ENCODE data around the gene TMEM187.

The TMEM187 gene

DNA sequence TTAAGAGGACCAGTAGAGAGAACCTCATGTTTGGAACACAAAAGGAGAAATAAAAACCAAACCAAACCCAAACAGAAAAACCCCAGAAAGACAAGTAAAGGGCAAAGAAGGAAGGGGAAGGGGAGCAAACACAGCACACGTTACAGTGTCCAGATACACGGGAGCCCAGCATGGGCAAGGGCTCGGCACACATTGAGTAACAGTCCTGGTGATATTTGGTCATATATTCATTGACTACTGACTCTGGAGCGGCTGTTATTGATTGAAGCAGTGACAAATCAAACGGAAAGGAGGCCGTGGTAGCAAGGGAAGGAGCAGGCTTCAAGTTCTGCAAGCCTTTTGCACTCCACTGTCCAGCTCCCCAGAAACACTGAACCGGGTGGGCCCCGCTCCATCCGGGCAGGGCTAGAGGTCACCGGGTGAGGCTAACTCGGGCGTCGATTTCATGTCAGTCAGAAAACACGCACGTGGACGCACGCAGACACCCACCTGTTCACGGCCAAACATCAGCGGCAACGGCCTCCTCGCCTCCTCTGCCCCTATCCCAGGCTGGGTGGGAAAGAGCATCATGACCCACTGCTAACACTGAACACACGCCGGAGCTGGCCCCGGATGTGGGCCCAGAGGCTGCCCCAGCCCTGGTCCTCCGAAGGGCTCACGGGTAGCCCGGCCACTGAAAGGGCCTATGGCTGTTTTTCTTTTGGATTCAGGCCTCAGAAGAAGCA is 50.9 kb downstream of the TMEM187 start:
- DNase-seq, result no peak

DNA sequence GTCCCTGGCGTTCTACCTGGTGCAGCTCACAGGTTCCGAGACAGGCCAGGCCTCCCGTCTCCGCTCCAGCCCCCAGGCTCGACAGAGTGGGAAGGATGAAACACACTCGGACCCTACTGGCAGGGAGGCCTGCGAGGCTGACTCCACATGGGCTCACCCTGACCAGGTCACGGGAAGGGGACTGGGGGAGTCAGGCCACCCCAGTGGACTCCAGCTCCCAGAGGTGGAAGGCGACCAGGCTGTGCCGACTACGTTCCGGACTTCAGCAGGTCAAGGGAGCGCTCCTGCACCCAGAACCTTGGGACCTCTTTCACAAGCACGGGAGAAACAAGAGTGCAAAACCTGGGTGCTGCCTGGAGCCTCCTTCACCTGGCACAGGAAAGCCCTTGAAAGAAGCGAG is 51.7 kb downstream of the TMEM187 start:
- no peak for DNase-seq

- DNase-seq, result no peak
These were observed 52.7 kb downstream of the TMEM187 start for GRCh38 chrX:154025230-154025629.

DNA sequence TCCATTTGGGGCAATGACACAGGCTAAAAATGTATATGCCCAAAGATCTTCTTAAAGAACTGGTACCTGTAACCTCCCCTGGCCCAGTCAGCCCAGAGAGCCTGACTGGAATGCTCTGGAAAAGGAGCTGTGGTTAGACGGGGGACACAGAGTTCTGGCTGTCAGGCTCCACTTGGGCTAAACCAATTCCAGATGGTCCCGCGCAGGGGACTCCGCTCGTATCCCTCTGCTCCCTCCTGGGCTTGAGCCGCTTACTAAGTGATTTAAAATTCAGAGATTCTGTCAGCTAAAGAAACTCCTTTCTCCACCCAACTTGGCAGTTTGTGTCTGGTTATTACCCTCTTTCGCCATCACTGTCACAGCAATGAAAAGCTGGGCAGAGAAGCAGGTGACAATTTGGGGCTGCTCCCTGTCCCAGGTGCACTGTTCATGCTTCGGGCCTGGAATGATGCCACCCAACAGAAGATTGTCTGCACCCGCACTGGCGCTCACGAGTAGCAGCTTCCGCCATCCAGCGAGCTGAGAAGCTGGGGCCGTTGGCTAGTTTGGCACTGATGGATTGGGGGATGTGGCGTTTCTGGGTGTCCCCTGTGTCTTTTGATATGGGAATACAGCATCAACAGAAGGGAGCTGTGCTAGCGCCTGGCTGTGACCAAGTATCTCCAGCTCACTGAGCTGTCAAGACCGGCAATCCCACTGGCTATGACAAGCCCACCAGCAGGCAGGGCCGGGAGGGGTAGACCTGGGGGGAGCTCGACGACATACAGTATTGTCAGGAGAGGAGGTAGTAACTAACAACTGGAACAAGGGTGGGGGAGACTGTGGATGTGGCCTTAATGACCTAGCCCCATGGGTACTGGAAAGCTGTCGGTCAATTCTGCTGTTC is 53.8 kb downstream of the TMEM187 start:
- DNase-seq, result peak; percentile 63

DNA sequence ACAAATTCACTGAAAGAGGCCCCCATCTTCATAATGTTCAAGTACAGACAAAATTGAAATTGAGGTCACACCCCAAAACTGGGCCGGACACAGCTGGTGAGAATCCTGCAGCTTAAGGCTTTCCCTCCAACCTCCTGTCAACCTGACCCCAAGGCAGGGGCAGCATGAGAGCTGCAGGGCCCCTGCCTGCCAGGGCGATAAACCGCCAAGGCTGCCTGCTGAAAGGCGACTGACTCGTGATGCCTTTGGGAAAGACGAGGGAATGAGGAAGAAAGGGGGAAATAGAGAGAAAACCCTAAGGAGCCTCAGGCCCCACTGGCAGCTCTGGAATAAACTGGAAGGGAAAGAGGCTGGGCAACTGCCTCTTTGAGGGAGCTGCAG is 54.5 kb downstream of the TMEM187 start:
- DNase-seq, result no peak

DNA sequence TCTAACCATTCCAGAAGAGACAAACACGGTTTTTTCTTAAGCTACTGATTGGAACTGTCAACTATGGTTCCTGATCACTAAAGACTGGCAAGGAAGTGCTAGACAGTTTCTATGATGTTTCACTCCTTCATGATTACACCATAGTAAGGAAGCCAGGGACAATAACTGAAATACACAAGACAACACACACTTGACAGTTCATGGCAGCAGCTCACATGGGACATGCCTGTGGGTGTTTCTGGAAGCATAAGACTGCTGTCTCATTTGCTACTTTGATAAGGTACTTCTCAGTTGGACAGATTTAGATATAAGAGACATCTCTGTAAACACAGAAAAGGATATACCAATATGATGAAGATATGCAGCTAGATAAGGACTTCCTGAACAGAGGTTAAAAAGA is 55.4 kb downstream of the TMEM187 start:
- no peak for DNase-seq

DNA sequence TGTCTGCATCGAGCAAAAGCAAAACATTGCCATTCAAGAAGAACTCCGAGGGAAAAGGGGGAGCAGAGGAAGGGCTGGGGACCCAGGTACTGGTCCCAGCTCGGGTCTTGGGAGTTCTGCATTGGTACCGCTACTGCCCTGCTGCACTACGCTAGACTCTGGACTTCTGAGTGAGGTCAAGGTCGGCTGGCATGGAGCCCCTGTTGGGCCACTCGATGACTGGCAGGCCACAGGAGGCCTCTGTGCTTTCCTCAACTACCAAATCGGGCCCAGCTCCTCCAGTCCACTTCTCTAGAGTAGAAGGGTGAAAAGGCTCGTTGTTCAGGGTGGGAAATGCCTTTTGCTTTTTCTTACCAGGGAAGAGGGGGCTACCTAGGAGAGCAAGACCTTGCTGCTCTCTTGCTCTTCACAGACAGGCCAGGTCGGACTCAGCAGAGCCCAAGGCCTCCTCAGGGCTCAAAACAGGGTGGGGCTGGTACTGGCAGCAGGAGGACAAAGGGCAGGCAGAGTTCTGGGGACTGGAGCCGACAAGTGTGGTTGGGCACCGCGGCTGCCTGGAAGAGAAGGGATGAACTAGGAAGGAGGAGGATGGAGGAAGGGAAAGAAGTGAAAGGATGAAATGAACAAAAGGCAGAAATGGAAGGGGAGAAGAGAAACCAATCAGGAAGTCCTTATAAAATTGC is 56.1 kb downstream of the TMEM187 start:
- no peak for DNase-seq

GRCh38 chrX:154029439-154029838 is 56.9 kb downstream of the TMEM187 start:
- DNase-seq, result no peak

GRCh38 chrX:154030266-154030665 is 57.7 kb downstream of the TMEM187 start:
- DNase-seq, result no peak

- no peak for DNase-seq
These were observed 58.3 kb downstream of the TMEM187 start for GRCh38 chrX:154030715-154031305.

- no peak for DNase-seq
These were observed 59.6 kb downstream of the TMEM187 start for GRCh38 chrX:154032160-154032559.

DNA sequence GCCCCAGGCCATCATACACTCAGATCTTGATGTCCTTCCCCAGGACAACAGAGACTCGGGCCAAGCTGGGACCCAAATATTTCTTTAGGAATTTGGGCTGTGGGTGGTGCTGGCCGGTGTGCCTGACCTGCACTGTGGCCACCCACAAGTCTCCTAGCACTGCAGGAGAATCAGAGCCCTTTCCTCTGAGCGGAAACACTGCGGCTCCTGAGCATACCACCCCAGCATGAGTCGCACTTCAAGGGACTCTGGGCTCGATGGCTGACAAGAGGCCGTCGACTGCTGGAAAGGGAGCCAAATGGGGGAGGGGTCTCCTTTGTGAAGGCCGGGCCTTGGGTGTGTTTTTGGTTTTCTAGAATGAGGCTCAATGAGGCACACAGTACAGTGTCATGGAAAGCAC is 60.1 kb downstream of the TMEM187 start:
- DNase-seq, result no peak

Measured in eye (tissue), 1 donor.